DMS153 treated with DMSO at 0.1 percent for 48 hours (cell line): ENCODE measurements around the gene TMEM131.
"Not testable (repeated sequence)": the region's sequence is repeated elsewhere in the genome, so short reads cannot be mapped to it uniquely, and the experiment has no call there.

Experiments
- DNase-seq: peaks from one replicate; lab custom pipeline; 2025; ENCODE audit not compliant: unreplicated experiment; lab: John Stamatoyannopoulos, UW

Gene TMEM131

GRCh38 chr2:97914691-97915213 lies 81.0 kb downstream of the TMEM131 start:
- DNase-seq = no peak

GRCh38 chr2:97913846-97914245 lies 81.9 kb downstream of the TMEM131 start:
- DNase-seq = no peak

GRCh38 chr2:97911922-97912575 lies 83.7 kb downstream of the TMEM131 start:
- no peak for DNase-seq

GRCh38 chr2:97911206-97911921 lies 84.4 kb downstream of the TMEM131 start:
- no peak for DNase-seq

GRCh38 chr2:97910403-97911205 lies 85.1 kb downstream of the TMEM131 start:
- DNase-seq = no peak

- DNase-seq = no peak
Measured at GRCh38 chr2:97908208-97908676, 87.5 kb downstream of the TMEM131 start.

GRCh38 chr2:97907369-97908100 lies 88.2 kb downstream of the TMEM131 start:
- DNase-seq = no peak

GRCh38 chr2:97906307-97906706 lies 89.4 kb downstream of the TMEM131 start:
- DNase-seq = no peak

- no peak for DNase-seq
Measured at GRCh38 chr2:97905294-97905693, 90.5 kb downstream of the TMEM131 start.

GRCh38 chr2:97901862-97902261 lies 93.9 kb downstream of the TMEM131 start:
- DNase-seq = no peak

GRCh38 chr2:97900806-97901205 lies 94.9 kb downstream of the TMEM131 start:
- no peak for DNase-seq

- not testable (repeated sequence) for DNase-seq
Measured at GRCh38 chr2:97893042-97893441, 102.7 kb downstream of the TMEM131 start.

- DNase-seq = no peak
Measured at GRCh38 chr2:97891611-97892010, 104.1 kb downstream of the TMEM131 start.

- no peak for DNase-seq
Measured at GRCh38 chr2:97889156-97889555, 106.6 kb downstream of the TMEM131 start.

- DNase-seq = no peak
Measured at GRCh38 chr2:97885841-97886240, 109.9 kb downstream of the TMEM131 start.

- no peak for DNase-seq
Measured at GRCh38 chr2:97880334-97880733, 115.4 kb downstream of the TMEM131 start.

GRCh38 chr2:97878865-97879264 lies 116.9 kb downstream of the TMEM131 start:
- DNase-seq = no peak

- DNase-seq = not testable (repeated sequence)
Measured at GRCh38 chr2:97878317-97878716, 117.4 kb downstream of the TMEM131 start.

GRCh38 chr2:97871096-97871780 lies 124.5 kb downstream of the TMEM131 start:
- no peak for DNase-seq

- DNase-seq = no peak
Measured at GRCh38 chr2:97870396-97870843, 125.3 kb downstream of the TMEM131 start.
